ENCODE measurements around the gene USP6NL. TPM values are rescaled to one million over a fixed set of nuclear protein-coding genes. Genes with fewer than 3 reads are reported as not detected.
"Not testable (repeated sequence)": the region's sequence is repeated elsewhere in the genome, so short reads cannot be mapped to it uniquely, and the experiment has no call there.

The USP6NL gene
- 10 to 100 TPM; 11.2 to 18.4 TPM for total RNA-seq
- long read RNA-seq, donor 1, full-length matches to known transcripts: 1 of 4 reads
- long read RNA-seq, donor 1, partial matches to known transcripts: 0 of 4 reads
- long read RNA-seq, donor 1, other reads (novel, unspliced or antisense): 3 of 4 reads
- long read RNA-seq, donor 2, full-length matches to known transcripts: 3 of 9 reads
- long read RNA-seq, donor 2, partial matches to known transcripts: 2 of 9 reads
- long read RNA-seq, donor 2, other reads (novel, unspliced or antisense): 4 of 9 reads

GRCh38 chr10:11611248-11612020, at the start of gene USP6NL:
Gene USP6NL (minus strand): TSS chr10:11611650. CDS start chr10:11597634, 14,016 bp downstream.
- intact Hi-C loops (cut with DNase I): loop anchor here in 1 of 2 donors (5.0 kb wide), 1 partner anchor 84 kb away; no protein-coding TSS in a partner anchor
- DNase-seq (ENCODE audit: low spot score): peak; percentile 97

DNA sequence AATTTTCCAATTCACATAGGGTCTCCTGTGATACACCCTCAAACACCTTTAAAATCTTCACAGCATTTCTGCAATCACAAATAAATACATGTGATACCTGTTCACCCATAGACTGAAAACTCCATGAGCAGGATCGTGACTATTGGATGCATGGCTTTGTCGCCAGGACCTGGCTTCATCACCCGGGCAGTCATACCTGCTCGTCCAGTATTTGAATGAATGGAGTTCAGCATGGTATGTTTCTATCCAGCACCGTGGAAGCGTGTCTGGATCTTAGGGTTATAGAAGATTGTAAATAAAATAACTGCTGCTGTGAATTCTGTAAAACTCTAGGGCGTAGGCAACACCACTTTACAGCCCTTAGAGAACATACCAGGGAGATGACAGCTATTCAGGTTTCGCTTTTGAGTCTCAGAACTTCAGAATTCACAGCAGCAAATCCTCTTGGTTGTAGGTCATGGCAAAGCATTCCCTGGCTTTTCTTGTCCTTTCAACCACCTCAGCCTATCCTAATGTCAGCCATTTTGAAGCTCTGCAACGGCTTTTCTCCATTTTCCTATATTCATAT, 47.4 kb upstream of the USP6NL start:
- intact Hi-C loops (cut with DNase I): no loop called here
- DNase-seq (ENCODE audit: low spot score): no peak

DNA sequence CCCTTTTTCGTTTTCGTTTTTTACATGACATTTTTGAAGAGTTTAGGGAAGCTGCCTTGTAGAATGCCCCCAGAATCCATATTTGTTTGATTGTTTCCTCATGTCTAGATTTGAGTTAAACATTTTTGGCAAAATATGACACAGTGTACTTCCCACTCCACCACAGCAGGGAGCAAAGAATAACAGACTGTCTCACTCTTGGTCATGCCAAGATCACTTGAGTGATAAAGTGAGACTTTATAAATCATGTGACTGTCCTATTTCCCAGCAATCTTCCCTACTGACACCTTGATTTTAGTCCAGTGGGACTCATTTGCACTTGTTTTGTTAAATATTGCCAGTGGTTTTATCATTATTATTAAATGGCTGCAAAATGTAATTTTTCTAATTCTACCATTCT, 44.4 kb upstream of the USP6NL start:
- intact Hi-C loops (cut with DNase I): no loop called here

DNA sequence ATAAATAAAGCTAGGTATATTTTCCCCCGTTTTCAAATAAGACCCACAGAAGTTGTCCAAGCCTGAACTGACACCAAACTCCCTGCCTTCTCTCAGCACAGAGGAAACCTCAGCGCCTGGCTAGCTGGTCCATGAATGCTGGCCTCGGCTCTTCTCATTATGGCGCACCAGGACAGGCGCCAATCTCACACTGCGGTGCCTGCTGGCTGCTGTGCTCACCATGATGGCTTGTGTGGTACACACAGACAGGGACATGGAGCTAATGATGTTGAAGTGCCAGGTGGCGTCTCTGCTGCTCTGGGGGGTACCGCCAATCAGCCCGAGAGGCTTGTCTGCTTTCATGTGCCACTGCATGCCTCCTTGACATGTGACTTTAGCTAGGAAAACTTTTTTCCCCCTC, 43.2 kb upstream of the USP6NL start:
- intact Hi-C loops (cut with DNase I): no loop called here
- no peak for DNase-seq (ENCODE audit: low spot score)

More for the DNA sequence above, 44.4 kb upstream of the USP6NL start:
- DNase-seq (ENCODE audit: low spot score): no peak

GRCh38 chr10:11653758-11654471, 42.5 kb upstream of the USP6NL start:
- no peak for DNase-seq (ENCODE audit: low spot score)

DNA sequence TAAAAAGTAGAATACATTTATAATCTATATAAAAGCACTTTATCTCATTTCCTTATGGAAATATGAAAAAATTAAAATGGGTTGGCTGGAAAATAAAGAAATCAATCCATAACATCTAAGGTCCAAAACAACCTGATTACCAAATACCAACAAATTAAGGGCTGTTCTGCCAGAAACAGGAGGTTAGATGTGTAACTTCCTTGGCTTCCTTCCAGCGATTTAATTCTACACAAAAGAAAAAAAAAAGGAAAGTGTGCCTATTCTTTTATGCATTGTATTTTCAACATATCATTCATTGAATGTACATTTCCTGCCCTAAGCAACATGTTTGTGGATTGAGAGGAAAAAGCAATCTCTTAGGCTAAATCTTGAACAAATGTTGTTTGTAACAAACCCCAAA, 36.2 kb upstream of the USP6NL start:
- intact Hi-C loops (cut with DNase I): no loop called here
- no peak for DNase-seq (ENCODE audit: low spot score)

More at GRCh38 chr10:11653758-11654471, 42.5 kb upstream of the USP6NL start:
- intact Hi-C loops (cut with DNase I): no loop called here

GRCh38 chr10:11646450-11646849, 35.0 kb upstream of the USP6NL start:
- DNase-seq (ENCODE audit: low spot score): no peak
- intact Hi-C loops (cut with DNase I): no loop called here

GRCh38 chr10:11643039-11643438, 31.6 kb upstream of the USP6NL start:
- intact Hi-C loops (cut with DNase I): no loop called here
- DNase-seq (ENCODE audit: low spot score): no peak

GRCh38 chr10:11642566-11642965, 31.1 kb upstream of the USP6NL start:
- intact Hi-C loops (cut with DNase I): no loop called here
- DNase-seq (ENCODE audit: low spot score): no peak

DNA sequence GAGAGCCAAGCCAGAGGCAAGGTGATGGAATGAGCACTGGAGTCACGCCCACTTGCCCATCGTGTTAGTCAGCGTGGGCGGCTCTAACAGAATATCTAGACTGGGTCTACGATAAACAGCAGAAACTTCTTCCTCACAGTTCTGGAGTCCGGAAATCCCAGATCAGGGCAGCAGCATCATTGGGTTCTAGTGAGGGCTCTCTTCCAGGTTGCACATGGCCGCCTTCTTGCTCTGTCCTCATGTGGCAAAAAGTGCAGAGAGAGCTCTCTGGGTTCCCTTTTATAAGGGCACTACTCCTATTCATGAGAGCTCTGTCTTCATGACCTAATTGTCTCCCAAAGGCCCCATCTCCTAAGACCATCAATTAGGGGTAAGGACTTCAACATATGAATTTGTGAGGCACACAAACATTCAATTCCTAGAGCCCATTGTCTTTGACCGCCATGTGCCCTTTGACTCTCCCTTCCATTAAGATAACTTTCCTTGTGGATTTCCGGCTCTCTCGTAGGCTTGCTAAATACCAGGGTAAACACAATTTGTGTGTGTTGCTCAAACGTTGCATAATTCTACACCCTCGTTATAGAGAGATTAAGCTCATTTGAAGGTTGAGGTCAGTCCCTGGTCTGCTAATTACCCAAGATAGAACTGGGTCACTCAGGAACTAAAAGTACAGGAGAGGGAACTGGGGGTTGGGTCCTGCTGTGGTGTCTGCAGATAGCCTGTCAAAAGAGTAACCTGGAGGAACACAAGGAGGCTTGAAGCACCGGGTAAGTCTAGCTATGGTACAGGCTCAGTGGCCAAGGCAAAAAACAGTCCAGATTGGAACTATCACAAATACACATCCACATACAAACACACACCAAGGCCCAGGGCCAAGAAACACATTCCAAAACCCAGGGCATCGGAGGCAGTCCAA, 28.7 kb upstream of the USP6NL start:
- no peak for DNase-seq (ENCODE audit: low spot score)
- intact Hi-C loops (cut with DNase I): no loop called here

DNA sequence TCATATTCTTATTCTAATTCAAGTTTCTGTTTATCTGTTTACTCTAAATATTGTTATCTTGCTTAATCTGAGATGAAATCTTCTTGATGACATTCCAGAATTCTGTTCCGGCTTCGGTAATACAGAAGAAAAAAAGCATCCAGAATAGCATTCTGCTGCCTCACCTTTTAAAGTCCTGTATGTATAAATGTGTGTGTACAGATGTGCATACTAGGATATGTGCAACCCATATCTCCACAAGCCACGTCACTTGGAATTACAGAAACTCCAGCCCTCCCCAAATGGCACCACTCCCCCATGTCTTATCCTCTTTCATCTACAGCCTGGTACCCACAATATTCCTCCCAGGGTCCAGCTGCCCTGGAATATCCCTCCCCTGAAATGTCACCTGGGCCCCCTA, 27.9 kb upstream of the USP6NL start:
- intact Hi-C loops (cut with DNase I): no loop called here
- no peak for DNase-seq (ENCODE audit: low spot score)

- no peak for DNase-seq (ENCODE audit: low spot score)
- intact Hi-C loops (cut with DNase I): no loop called here
Measured at GRCh38 chr10:11638055-11638698, 26.7 kb upstream of the USP6NL start.

GRCh38 chr10:11636697-11637303, 25.4 kb upstream of the USP6NL start:
- DNase-seq (ENCODE audit: low spot score): no peak
- intact Hi-C loops (cut with DNase I): no loop called here

DNA sequence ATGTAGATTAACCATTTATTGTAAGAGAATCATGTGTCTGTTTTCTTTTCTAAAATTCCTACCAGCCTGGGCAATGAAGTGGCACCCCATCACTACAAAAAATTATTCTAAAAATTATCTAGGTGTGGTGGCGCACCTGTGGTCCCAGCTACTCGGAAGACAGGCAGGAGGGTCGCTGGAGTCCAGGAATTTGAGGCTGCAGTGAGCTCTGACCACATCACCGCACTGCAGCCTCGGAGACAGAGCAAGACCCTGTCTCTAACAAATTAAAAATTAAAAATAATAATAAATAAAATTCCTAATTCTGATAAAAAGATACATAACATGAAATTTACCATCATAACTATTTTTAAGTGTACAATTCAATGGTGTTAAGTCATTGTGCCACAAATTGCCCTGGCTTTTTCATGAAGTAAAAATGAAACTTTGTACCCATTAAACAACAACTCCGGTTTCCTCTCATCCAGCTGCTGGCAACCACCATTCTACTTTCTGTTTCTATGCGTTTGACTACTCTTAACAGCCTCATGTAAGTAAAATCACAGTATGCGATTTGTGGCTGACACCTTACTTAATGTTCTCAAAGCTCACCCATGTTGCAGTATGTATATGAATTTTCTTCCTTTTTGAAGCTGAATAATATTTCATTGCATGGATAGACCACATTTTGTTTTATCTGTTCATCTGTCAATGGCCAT, 20.6 kb upstream of the USP6NL start:
- intact Hi-C loops (cut with DNase I): no loop called here
- DNase-seq (ENCODE audit: low spot score): no peak

GRCh38 chr10:11631291-11631690, 19.8 kb upstream of the USP6NL start:
- intact Hi-C loops (cut with DNase I): no loop called here
- no peak for DNase-seq (ENCODE audit: low spot score)

DNA sequence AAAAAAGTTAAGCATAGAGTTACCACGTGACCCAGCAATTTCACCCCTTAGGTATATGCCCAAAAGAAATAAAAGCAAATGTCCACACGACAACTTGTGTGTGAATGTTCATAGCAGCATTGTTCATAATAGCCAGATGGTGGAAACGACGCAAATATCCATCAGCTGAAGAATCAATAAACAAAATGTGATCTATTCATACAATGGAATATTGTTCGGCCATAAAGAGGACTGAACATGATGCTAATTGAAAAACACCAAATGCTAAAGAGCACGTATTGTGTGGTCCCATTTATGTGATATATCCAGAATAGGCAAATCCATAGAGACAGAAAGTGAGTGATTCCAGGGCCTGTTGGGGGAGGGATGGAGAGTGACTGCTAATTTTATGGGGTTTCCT, 18.3 kb upstream of the USP6NL start:
- DNase-seq (ENCODE audit: low spot score): no peak
- intact Hi-C loops (cut with DNase I): no loop called here

- DNase-seq (ENCODE audit: low spot score); intact Hi-C loops (cut with DNase I): not testable (repeated sequence)
Measured at GRCh38 chr10:11627941-11628340, 16.5 kb upstream of the USP6NL start.
